DOHH2 (cell line): ENCODE data around the gene CHFR.
"Not testable (repeated sequence)": the region's sequence is repeated elsewhere in the genome, so short reads cannot be mapped to it uniquely, and the experiment has no call there.

ENCODE experiments used
- H3F3A ChIP-seq: fragments of 200-600 bp; sonication (generic), shearing (Covaris generic); 2 replicates; pipeline ENCODE4 v1.6.0; 2016; ENCODE audit warnings: antibody characterized with exemption, mild to moderate bottlenecking; ENCODE audit not compliant: control insufficient read depth, insufficient read depth
- H3K27ac ChIP-seq: fragments of 200-600 bp; sonication (generic); 2 replicates; pipeline ENCODE4 v1.5.1; 2014; ENCODE audit warnings: low read depth, mild to moderate bottlenecking, low read length, moderate library complexity
- H3K27me3 ChIP-seq: fragments of 200-600 bp; sonication (generic); 2 replicates; pipeline ENCODE4 v1.6.1; 2014; ENCODE audit warnings: mild to moderate bottlenecking, low read length, mixed read lengths; ENCODE audit not compliant: control insufficient read depth
- H3K36me3 ChIP-seq: fragments of 200-600 bp; sonication (generic); 2 replicates; pipeline ENCODE4 v1.6.1; 2014; ENCODE audit warnings: mild to moderate bottlenecking, low read length, moderate library complexity, mixed read lengths; ENCODE audit not compliant: control insufficient read depth
- H3K4me1 ChIP-seq: fragments of 200-600 bp; sonication (generic); 2 replicates; pipeline ENCODE4 v1.6.1; 2014; ENCODE audit warnings: mild to moderate bottlenecking, low read length, mixed read lengths; ENCODE audit not compliant: control insufficient read depth
- H3K4me2 ChIP-seq: fragments of 200-600 bp; sonication (generic); 2 replicates; pipeline ENCODE4 v1.6.0; 2014; ENCODE audit warnings: mild to moderate bottlenecking, low read length, moderate library complexity
- H3K4me3 ChIP-seq: fragments of 200-600 bp; sonication (generic); 2 replicates; pipeline ENCODE4 v1.5.1; 2014; ENCODE audit warnings: mild to moderate bottlenecking, low read length, mixed read lengths
- H3K79me2 ChIP-seq: fragments of 200-600 bp; sonication (generic); 2 replicates; pipeline ENCODE4 v1.6.1; 2014; ENCODE audit warnings: mild to moderate bottlenecking, low read length, mixed read lengths; ENCODE audit not compliant: control insufficient read depth
- H3K9me2 ChIP-seq: fragments of 200-600 bp; sonication (generic); replicated peaks from 2 replicates; pipeline ENCODE4 v1.6.1; 2014; ENCODE audit warnings: mild to moderate bottlenecking, low read length, mixed read lengths; ENCODE audit not compliant: control insufficient read depth
- H3K9me3 ChIP-seq: fragments of 200-600 bp; sonication (generic); 2 replicates; pipeline ENCODE4 v1.6.1; 2014; ENCODE audit warnings: antibody characterized with exemption, low read length, mixed read lengths; ENCODE audit not compliant: control insufficient read depth, insufficient read depth
- H4K20me1 ChIP-seq: fragments of 200-600 bp; sonication (generic); 2 replicates; pipeline ENCODE4 v1.6.0; 2014; ENCODE audit warnings: low read depth, mild to moderate bottlenecking, antibody characterized with exemption, low read length, moderate library complexity; ENCODE audit not compliant: control insufficient read depth, insufficient read depth
- EZH2phosphoT487 ChIP-seq: fragments of 200-600 bp; sonication (generic); IDR thresholded peaks from 2 replicates; pipeline ENCODE4 v1.6.1; 2017; ENCODE audit warnings: borderline replicate concordance, mild to moderate bottlenecking, antibody characterized with exemption, low read length, moderate library complexity, mixed read lengths
- TF ChIP-seq, protein P1 (sequence below): fragments of 200-600 bp; sonication (generic); IDR thresholded peaks from one replicate; pipeline ENCODE4 v1.5.1; 2014; ENCODE audit warnings: antibody characterized with exemption, mild to moderate bottlenecking, low read depth, low read length; ENCODE audit not compliant: poor library complexity, severe bottlenecking

The CHFR gene

DNA sequence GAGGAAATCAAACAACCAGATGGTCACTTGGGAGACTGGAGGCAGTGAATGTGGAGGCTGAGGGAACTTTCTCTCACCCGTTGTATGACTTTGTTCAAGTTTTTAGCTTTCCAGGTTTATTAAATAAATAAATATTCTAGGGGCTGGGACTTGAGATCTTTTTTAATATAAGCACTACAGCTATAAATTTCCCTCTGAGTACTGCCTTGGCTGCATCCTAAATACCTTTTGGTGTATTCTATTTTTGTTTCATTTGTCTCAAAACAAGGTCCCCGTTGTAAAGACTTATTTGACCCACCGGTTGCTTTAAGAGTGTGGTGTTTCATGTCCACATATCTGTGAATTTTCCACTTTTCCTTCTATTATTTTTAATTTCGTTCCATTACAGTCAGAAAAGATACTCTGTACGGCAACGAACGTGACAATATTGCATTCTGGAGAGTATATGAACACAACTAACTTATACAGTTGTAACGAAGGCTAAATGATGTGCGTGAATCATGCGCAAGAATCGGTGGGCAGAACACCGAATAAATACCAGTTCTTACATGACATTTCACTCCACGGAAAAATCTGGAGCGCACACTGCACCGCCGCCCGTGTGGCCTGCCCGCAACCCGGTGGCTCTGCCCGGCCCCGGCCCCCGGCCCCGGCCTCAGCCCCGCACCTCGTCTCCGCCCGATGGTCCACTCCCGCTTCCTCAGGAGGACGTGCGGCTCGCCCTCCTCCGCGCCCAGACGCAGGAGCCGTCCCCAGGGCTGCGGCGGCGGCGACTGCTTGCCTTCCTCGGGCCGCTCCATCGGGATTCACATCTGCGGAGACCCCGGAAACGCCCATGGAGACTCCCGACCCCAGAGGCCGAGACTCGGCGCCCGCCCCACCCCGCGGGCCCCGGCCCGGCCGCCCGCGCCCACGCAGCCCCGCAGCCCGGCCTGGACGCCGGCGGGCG, 602 bp downstream of the CHFR start:
- Histone ChIP-seq H3K4me3 (peak overlapping the region; percentile 96), H3K27ac (no peak overlapping the region), H3K9me2 (no peaks in the 10 kb centered on the region), H3K9me3 (peaks cover 19% of the 10 kb centered on the region), H3K79me2 (peaks cover 41% of the 10 kb centered on the region), H3F3A (no peaks in the 10 kb centered on the region), H3K36me3 (peaks cover 34% of the 10 kb centered on the region), H3K4me2 (peak overlapping the region; percentile 81), H3K27me3 (no peaks in the 10 kb centered on the region), H4K20me1 (no peaks in the 10 kb centered on the region), H3K4me1 (peaks cover 17% of the 10 kb centered on the region)
- TF ChIP-seq, protein P1, sequence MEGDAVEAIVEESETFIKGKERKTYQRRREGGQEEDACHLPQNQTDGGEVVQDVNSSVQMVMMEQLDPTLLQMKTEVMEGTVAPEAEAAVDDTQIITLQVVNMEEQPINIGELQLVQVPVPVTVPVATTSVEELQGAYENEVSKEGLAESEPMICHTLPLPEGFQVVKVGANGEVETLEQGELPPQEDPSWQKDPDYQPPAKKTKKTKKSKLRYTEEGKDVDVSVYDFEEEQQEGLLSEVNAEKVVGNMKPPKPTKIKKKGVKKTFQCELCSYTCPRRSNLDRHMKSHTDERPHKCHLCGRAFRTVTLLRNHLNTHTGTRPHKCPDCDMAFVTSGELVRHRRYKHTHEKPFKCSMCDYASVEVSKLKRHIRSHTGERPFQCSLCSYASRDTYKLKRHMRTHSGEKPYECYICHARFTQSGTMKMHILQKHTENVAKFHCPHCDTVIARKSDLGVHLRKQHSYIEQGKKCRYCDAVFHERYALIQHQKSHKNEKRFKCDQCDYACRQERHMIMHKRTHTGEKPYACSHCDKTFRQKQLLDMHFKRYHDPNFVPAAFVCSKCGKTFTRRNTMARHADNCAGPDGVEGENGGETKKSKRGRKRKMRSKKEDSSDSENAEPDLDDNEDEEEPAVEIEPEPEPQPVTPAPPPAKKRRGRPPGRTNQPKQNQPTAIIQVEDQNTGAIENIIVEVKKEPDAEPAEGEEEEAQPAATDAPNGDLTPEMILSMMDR: no peak
- TF ChIP-seq EZH2phosphoT487: no peak

DNA sequence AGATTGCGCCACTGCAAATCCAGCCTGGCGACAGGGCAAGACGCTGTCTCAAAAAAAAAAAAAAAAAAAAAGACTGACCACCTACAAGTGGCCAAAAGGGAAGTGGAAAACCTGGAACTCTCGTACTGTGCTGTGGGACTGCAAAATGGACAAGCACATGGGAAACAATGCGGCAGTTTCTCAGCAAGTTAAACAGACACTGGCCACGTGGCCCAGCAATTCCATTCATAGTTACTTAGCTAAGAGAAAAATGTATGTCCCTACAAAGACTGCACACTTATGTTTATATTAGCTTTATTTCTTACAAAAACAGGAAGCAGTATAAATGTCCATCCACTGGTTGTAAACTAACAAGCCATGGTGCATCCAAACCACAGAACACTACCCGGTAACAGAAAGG, 5.6 kb downstream of the CHFR start:
- Histone ChIP-seq H3F3A (no peaks in the 10 kb centered on the region), H3K79me2 (peaks cover 52% of the 10 kb centered on the region), H3K27ac (no peak overlapping the region), H3K36me3 (peaks cover 34% of the 10 kb centered on the region), H3K27me3 (no peaks in the 10 kb centered on the region), H4K20me1 (no peaks in the 10 kb centered on the region), H3K4me1 (peaks cover 3% of the 10 kb centered on the region), H3K9me3 (peaks cover 7% of the 10 kb centered on the region; the same call in 1 of the 2 replicates), H3K4me3 (no peak overlapping the region), H3K4me2 (no peak overlapping the region), H3K9me2 (no peaks in the 10 kb centered on the region)
- TF ChIP-seq, protein P1: no peak
- no peak for TF ChIP-seq EZH2phosphoT487

DNA sequence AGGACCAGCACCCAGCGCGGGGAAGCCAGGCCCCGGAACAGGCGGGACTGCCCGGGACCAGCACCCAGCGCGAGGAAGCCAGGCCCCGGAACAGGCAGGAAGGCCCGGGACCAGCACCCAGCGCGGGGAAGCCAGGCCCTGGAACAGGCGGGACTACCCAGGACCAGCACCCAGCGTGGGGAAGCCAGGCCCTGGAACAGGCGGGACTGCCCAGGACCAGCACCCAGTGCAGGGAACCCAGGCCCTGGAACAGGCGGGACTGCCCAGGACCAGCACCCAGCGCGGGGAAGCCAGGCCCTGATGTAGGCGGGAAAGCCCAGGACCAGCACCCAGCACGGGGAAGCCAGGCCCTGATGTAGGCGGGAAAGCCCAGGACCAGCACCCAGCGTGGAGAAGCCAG, 12.8 kb downstream of the CHFR start:
- not testable (repeated sequence) for H4K20me1 ChIP-seq, H3K4me1 ChIP-seq, H3K27ac ChIP-seq, H3K27me3 ChIP-seq, H3K9me2 ChIP-seq, H3K9me3 ChIP-seq, H3K4me3 ChIP-seq, H3F3A ChIP-seq, H3K4me2 ChIP-seq, H3K79me2 ChIP-seq
- H3K36me3 ChIP-seq: peaks cover 51% of the 10 kb centered on the region

DNA sequence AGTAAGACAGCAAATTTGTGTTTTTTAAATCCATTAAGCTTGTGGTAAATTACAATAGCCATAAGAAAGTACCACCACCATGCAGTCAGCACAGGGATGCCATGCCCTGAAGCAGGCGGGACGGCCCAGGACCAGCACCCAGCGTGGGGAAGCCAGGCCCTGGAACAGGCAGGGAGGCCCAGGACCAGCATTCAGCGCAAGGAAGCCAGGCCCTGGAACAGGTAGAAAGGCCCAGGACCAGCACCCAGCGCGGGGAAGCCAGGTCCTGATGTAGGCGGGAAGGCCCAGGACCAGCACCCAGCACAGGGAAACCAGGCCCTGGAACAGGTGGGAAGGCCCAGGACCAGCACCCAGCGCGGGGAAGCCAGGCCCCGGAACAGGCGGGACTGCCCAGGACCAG, 13.2 kb downstream of the CHFR start:
- Histone ChIP-seq H3K9me3 (no peaks in the 10 kb centered on the region), H3K4me3 (no peak overlapping the region), H3K4me2 (no peak overlapping the region), H4K20me1 (no peaks in the 10 kb centered on the region), H3F3A (peaks cover 4% of the 10 kb centered on the region; the same call in 1 of the 2 replicates), H3K27ac (no peak overlapping the region), H3K36me3 (peaks cover 55% of the 10 kb centered on the region), H3K79me2 (no peaks in the 10 kb centered on the region), H3K27me3 (no peaks in the 10 kb centered on the region), H3K4me1 (no peaks in the 10 kb centered on the region), H3K9me2 (no peaks in the 10 kb centered on the region)
- TF ChIP-seq, protein P1: no peak
- no peak for TF ChIP-seq EZH2phosphoT487
